HG03469 (cell line): ENCODE results near the gene TFIP11.

Experiments
- ATAC-seq: cut with Tn5 transposase; IDR thresholded peaks from one replicate; pipeline ENCODE4 v1.9.1; 2021; ENCODE audit warnings: mild to moderate bottlenecking, moderate library complexity, moderate number of reproducible peaks; ENCODE audit not compliant: unreplicated experiment

Gene TFIP11

DNA sequence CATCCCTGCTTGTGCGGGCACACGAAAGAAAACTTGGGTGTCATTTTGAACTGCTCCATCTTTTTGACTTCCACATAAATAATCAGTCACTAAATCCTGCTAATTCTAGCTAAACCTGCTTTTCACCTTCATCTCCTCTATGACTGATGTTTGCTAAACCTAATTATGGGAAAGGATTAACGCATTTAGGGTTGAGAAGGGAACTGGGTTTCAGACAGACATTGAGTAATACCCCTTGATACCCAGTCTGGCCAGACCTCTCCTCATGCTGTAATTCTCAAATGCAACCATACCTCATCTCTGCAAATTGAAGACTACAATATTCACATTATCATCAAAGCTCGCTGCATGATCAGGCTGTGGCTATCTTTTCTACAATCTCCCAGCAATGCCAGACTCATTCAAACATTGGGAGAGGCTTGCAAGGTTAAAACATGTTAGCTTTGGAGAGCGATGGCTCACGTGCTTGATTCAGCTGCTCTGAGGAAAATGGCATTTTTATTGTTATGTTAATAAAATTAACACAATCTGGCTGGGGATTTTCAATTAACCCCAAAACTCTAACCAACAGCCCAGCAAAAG, 31.1 kb downstream of the TFIP11 start:
- ATAC-seq, result no peak

GRCh38 chr22:26480611-26480932, 31.7 kb downstream of the TFIP11 start:
- ATAC-seq, result no peak

GRCh38 chr22:26479792-26480610, 32.3 kb downstream of the TFIP11 start:
- no peak for ATAC-seq

DNA sequence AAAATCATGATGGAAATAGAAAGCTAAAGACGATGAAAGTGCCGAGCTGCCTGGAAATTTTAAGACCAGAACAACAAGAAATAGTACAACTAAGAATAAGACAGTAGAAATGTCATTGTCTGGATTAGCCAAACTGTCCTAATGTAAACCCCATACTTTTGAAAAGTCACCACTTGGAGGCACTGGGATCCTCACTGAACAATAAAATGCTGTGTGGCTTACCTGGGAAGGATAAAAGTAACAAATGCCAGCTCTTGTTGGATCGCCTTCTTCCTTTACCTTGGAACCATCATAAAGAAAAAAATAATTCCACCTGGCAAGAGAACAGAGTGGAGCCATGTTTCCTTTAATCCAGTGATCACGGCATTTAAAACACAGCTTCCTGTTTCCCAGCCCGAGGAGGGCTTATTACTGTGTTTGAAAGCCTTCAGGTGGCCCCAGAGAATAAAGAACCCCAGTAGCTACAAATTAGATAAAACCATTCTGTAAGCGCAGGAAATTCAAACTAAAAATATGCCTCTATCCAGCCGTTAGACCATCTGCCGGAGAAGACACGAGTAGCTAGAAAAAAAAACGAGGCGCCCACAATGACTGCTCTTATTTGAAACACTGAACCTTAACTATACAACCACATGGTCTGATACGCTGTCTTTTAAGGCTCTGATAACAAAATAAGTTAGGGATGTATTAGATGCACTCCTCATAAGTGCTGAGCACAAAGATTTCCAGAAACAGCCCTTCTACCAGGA, 33.1 kb downstream of the TFIP11 start:
- ATAC-seq, result no peak

GRCh38 chr22:26477341-26477731, 34.9 kb downstream of the TFIP11 start:
- ATAC-seq, result no peak

- no peak for ATAC-seq
These were observed 35.5 kb downstream of the TFIP11 start for GRCh38 chr22:26476705-26477340.

DNA sequence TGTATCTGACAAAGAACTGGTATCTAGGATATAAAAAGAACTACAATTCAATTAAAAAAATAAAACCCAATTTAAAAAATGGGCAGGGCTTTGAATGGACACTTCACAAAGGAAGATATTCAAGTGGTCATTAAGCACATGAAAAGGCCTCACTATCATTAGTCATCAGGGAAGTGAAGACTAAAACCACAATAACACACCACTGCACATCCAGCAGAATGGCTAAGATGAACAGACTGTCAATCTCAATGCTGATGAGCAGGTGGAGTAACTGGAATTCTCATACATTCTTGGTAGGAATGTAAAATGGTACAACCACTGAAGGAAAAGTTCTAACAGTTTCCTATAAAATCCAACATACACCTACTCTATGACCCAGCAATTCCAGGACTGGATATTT, 37.6 kb downstream of the TFIP11 start:
- ATAC-seq, result no peak

DNA sequence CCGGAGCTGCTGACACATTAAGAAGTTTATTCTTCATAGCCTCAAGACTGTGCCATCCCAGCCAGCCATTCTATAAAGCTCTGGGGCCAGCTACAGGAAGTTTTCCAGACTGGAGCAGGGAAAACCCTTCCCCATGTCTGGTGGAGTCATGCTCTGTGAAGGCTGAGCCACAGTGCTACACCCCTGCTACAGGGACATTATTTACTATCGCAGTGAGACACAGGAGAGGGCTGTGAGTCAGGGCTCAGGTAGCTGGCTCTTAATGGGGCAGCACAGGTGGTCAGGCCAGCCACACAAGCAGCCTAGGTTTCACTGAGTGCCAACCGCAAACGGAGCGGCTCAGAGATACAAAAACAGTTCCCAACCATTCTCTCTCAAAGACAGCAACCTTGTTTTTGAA, 40.8 kb downstream of the TFIP11 start:
- no peak for ATAC-seq

GRCh38 chr22:26470807-26471206, 41.5 kb downstream of the TFIP11 start:
- ATAC-seq, result no peak

GRCh38 chr22:26466196-26466595, 46.1 kb downstream of the TFIP11 start:
- no peak for ATAC-seq

- no peak for ATAC-seq
These were observed 48.0 kb downstream of the TFIP11 start for GRCh38 chr22:26464312-26464711.

DNA sequence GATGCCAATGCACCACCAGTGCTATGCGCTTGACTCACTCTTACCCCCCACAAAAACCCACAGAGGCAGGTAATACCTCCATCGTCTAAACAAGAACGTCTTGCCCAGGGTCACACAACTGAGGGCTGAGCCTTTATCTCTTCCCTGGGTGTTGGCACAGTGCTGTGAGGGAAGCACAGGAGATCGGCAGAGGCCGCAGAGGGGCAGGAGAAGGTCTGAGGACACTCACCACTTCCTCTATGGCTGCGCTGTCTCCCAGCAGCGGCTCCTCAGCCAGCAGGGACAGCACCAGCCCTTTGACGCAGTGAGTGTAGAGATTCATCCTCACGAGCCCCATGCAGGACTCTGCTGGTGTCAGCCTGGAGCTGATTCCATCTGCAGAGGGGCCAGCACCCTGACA, 48.6 kb downstream of the TFIP11 start:
- no peak for ATAC-seq

GRCh38 chr22:26463101-26463661, 49.1 kb downstream of the TFIP11 start:
- ATAC-seq, result no peak

GRCh38 chr22:26462641-26463040, 49.6 kb downstream of the TFIP11 start:
- ATAC-seq, result no peak

DNA sequence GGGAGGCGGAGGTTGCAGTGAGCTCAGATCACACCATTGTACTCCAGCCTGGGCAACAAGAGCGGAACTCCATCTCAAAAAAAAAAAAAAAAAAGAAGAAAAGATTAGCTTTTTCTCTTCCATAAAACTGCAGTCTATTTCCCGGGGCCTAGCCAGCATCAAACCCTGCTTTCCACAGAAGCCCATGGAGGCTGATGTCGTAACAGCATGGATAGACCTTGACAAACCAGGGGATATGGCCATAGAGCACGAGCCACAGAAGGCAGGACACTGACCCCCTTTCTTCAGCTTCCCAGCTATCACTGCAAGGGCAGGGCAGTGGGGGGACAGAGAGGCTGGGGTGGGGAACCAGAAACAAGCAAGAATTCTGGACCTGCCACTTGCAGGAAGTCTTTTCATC, 50.2 kb downstream of the TFIP11 start:
- ATAC-seq, result no peak

- ATAC-seq, result no peak
These were observed 51.0 kb downstream of the TFIP11 start for GRCh38 chr22:26461188-26461810.

GRCh38 chr22:26460202-26460601, 52.1 kb downstream of the TFIP11 start:
- ATAC-seq, result no peak

DNA sequence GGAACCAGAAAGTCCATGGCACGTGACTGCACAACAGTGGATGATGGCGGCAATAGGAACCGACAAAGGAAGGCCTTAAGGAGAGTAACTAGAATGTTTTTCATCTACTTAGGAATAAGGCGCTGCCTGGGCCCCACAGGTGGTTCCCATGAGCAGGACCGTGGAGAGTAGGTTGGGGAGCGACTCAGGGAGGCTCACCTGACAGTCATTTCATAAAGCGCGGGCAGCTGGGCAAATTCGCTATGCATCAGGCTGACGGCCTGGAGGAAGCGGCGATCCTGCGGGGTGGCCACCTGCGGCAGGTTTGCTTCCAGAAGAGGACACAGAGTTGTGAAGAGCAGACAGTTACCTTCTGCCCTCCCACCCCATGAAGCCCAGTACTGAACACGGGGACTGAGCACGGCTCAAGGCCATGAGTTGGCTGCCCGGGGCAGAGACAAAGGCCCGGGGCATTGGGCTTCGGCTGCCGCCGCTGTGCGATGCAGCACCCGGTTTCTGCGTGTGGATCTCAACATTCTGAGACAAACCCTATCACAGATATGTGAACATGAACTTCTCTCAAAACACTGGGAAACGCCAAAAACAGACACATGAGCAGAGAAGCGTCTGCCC, 54.5 kb downstream of the TFIP11 start:
- no peak for ATAC-seq

- ATAC-seq, result no peak
These were observed 58.3 kb downstream of the TFIP11 start for GRCh38 chr22:26453812-26454500.

- no peak for ATAC-seq
These were observed 59.1 kb downstream of the TFIP11 start for GRCh38 chr22:26453216-26453615.
